GM23338 (cell line): Measurements from ENCODE around the gene DPYSL3. TPM values are rescaled to one million over a fixed set of nuclear protein-coding genes. Genes with fewer than 3 reads are reported as not detected.

Source experiments
- ATAC-seq: fragments of 200-7000 bp; cut with Tn5 transposase; 3 replicates; pipeline ENCODE4 v1.9.1; 2020
- DNase-seq: peaks from one replicate; pipeline ENCODE4 v3.0.0-alpha.2; 2015; ENCODE audit warnings: low spot score
- H2AFZ ChIP-seq: fragments of 200-600 bp; sonication (generic); 2 replicates; pipeline ENCODE4 v1.8.0; 2016; ENCODE audit warnings: antibody characterized with exemption, mild to moderate bottlenecking, moderate library complexity
- H3F3A ChIP-seq: fragments of 200-600 bp; sonication (generic); replicated peaks from 2 replicates; pipeline ENCODE4 v1.8.0; 2017; ENCODE audit warnings: antibody characterized with exemption, mixed run types, low read depth
- H3K27ac ChIP-seq: fragments of 200-600 bp; sonication (generic); 2 replicates; pipeline ENCODE4 v1.6.1; 2016; ENCODE audit warnings: low read depth
- H3K27me3 ChIP-seq: fragments of 200-600 bp; sonication (generic); 2 replicates; pipeline ENCODE4 v1.8.0; 2016; ENCODE audit warnings: mild to moderate bottlenecking, mixed run types, moderate library complexity; ENCODE audit not compliant: insufficient read depth
- H3K36me3 ChIP-seq: fragments of 200-600 bp; sonication (generic); 2 replicates; pipeline ENCODE4 v1.8.0; 2016; ENCODE audit warnings: mild to moderate bottlenecking; ENCODE audit not compliant: insufficient read depth
- H3K4me1 ChIP-seq: fragments of 200-600 bp; sonication (generic); 2 replicates; pipeline ENCODE4 v1.8.0; 2016; ENCODE audit warnings: mild to moderate bottlenecking, moderate library complexity; ENCODE audit not compliant: insufficient read depth
- H3K4me2 ChIP-seq: fragments of 200-600 bp; sonication (generic); 2 replicates; pipeline ENCODE4 v1.7.1; 2017; ENCODE audit warnings: mixed run types
- H3K4me3 ChIP-seq: fragments of 200-600 bp; sonication (generic); 2 replicates; pipeline ENCODE4 v1.6.1; 2016; ENCODE audit warnings: mixed run types
- H3K79me2 ChIP-seq: fragments of 200-600 bp; sonication (generic); replicated peaks from 2 replicates; pipeline ENCODE4 v1.8.0; 2017; ENCODE audit warnings: mild to moderate bottlenecking; ENCODE audit not compliant: insufficient read depth
- H3K9me2 ChIP-seq: fragments of 200-600 bp; sonication (generic); 2 replicates; pipeline ENCODE4 v1.8.0; 2017; ENCODE audit not compliant: insufficient read depth
- H4K20me1 ChIP-seq: fragments of 200-600 bp; sonication (generic); replicated peaks from 2 replicates; pipeline ENCODE4 v1.8.0; 2017; ENCODE audit warnings: mild to moderate bottlenecking; ENCODE audit not compliant: insufficient read depth
- H3K27ac Mint-ChIP-seq: 2 replicates; pipeline ENCODE4 v1.8.0; 2020; ENCODE audit warnings: inconsistent platforms, mild to moderate bottlenecking, moderate library complexity, mixed read lengths
- H3K27me3 Mint-ChIP-seq: 3 replicates; pipeline ENCODE4 v1.8.0; 2022; ENCODE audit warnings: low read depth, mild to moderate bottlenecking, moderate library complexity, mixed read lengths, inconsistent platforms; ENCODE audit not compliant: insufficient read depth, poor library complexity
- H3K36me3 Mint-ChIP-seq: 3 replicates; pipeline ENCODE4 v1.8.0; 2021; ENCODE audit warnings: low read depth, mild to moderate bottlenecking, inconsistent platforms, moderate library complexity, mixed read lengths
- H3K4me1 Mint-ChIP-seq: 3 replicates; pipeline ENCODE4 v1.8.0; 2020; ENCODE audit warnings: mild to moderate bottlenecking, inconsistent platforms, mixed read lengths
- H3K4me3 Mint-ChIP-seq: 3 replicates; pipeline ENCODE4 v1.8.0; 2021; ENCODE audit warnings: moderate library complexity, mild to moderate bottlenecking, inconsistent platforms, mixed read lengths
- H3K9me3 Mint-ChIP-seq: 3 replicates; pipeline ENCODE4 v1.8.0; 2020; ENCODE audit warnings: moderate library complexity, mild to moderate bottlenecking, inconsistent platforms, mixed read lengths
- CREB1 ChIP-seq: fragments of 250-450 bp; sonication (Bioruptor Pico); IDR thresholded peaks from 2 replicates; pipeline ENCODE4 v1.5.0; 2020; ENCODE audit warnings: low read depth, mild to moderate bottlenecking, moderate library complexity
- ETS1 ChIP-seq: IDR thresholded peaks from 2 replicates; pipeline ENCODE4 v1.6.1; 2016; ENCODE audit warnings: antibody characterized with exemption
- EZH2phosphoT487 ChIP-seq: fragments of 200-600 bp; sonication (generic); IDR thresholded peaks from one replicate; pipeline ENCODE4 v1.8.1; 2018; ENCODE audit warnings: antibody characterized with exemption; ENCODE audit not compliant: unreplicated experiment
- JUNB ChIP-seq: IDR thresholded peaks from one replicate; pipeline ENCODE4 v1.6.1; 2016; ENCODE audit warnings: antibody characterized with exemption; ENCODE audit not compliant: unreplicated experiment
- NANOG ChIP-seq: IDR thresholded peaks from 2 replicates; pipeline ENCODE4 v1.6.1; 2016; ENCODE audit warnings: antibody characterized with exemption, borderline replicate concordance
- STAT1 ChIP-seq: IDR thresholded peaks from one replicate; pipeline ENCODE4 v1.6.1; 2016; ENCODE audit warnings: antibody characterized with exemption; ENCODE audit not compliant: unreplicated experiment
- ZNF114 ChIP-seq: fragments of 250-450 bp; sonication (Bioruptor Pico); IDR thresholded peaks from 2 replicates; pipeline ENCODE4 v1.5.0; 2020; ENCODE audit warnings: mild to moderate bottlenecking, moderate library complexity
- ZNF331 ChIP-seq: fragments of 250-450 bp; sonication (Bioruptor Pico); IDR thresholded peaks from 2 replicates; pipeline ENCODE4 v1.5.0; 2020; ENCODE audit warnings: low read depth, mild to moderate bottlenecking, moderate library complexity
- ZNF462 ChIP-seq: fragments of 250-450 bp; sonication (Bioruptor Pico); IDR thresholded peaks from 2 replicates; pipeline ENCODE4 v1.5.0; 2020; ENCODE audit warnings: mild to moderate bottlenecking, moderate library complexity
- polyA plus RNA-seq: library from polyadenylated mRNA; unstranded; fragments of >200 nt; fragmentation: Nextera tagmentation; extraction: Ambion mirVana; gene quantifications from 2 replicates; pipeline ENCODE4 v1.2.1, GENCODE V29; 2016
- total RNA-seq: library from RNA; depleted of rRNA; stranded (reverse); fragments of >200 nt; shearing (Covaris generic); gene quantifications from 2 replicates; pipeline ENCODE4 v1.2.3, GENCODE V29; 2014

The DPYSL3 gene
- total and polyA plus RNA-seq, 2 experiments from 2014 or later, result 97.6 to 455 TPM

- DNase-seq, result no peak
- Mint-ChIP-seq H3K4me3 (no peak overlapping the region), H3K9me3 (no peaks in the 10 kb centered on the region), H3K4me1 (peaks cover 72% of the 10 kb centered on the region), H3K36me3 (peaks cover 58% of the 10 kb centered on the region), H3K27me3 (peaks cover 4% of the 10 kb centered on the region), H3K27ac (0 out of 2 replicates have a peak overlapping the region, but pooled peaks have one; percentile 7)
- no peaks in the 10 kb centered on the region for H3K9me2 ChIP-seq
- peak overlapping the region; percentile 43; the same call in 1 of the 2 replicates for H3K27ac ChIP-seq
- peaks cover 100% of the 10 kb centered on the region for H3K79me2 ChIP-seq
- no peak for ATAC-seq
- H4K20me1 ChIP-seq, result peaks cover 92% of the 10 kb centered on the region
- H2AFZ ChIP-seq, result no peak overlapping the region
- no peak overlapping the region for H3K4me3 ChIP-seq
- H3K4me1 ChIP-seq, result peaks cover 86% of the 10 kb centered on the region
- H3K36me3 ChIP-seq, result peaks cover 9% of the 10 kb centered on the region; the same call in 1 of the 2 replicates
- H3K27me3 ChIP-seq, result no peaks in the 10 kb centered on the region
- H3F3A ChIP-seq, result peaks cover 11% of the 10 kb centered on the region; the same call in 1 of the 2 replicates
- TF ChIP-seq ZNF462 (CRISPR knock-in tag), result no peak
- H3K4me2 ChIP-seq, result peak overlapping the region; percentile 57; the same call in 1 of the 2 replicates
These were observed 67.6 kb downstream of the DPYSL3 start for GRCh38 chr5:147442224-147442623.

- DNase-seq (no peak), ATAC-seq (no peak)
- Histone ChIP-seq H3K27ac (peak overlapping the region; percentile 43), H3K9me2 (no peaks in the 10 kb centered on the region), H3K4me3 (no peak overlapping the region), H3K36me3 (peaks cover 4% of the 10 kb centered on the region; the same call in 1 of the 2 replicates), H3K4me1 (peaks cover 89% of the 10 kb centered on the region), H3K27me3 (no peaks in the 10 kb centered on the region), H3K79me2 (peaks cover 100% of the 10 kb centered on the region), H2AFZ (no peak overlapping the region), H3K4me2 (0 out of 2 replicates have a peak overlapping the region, but pooled peaks have one; percentile 57), H3F3A (peaks cover 7% of the 10 kb centered on the region; the same call in 1 of the 2 replicates), H4K20me1 (peaks cover 94% of the 10 kb centered on the region)
- Mint-ChIP-seq H3K36me3 (peaks cover 48% of the 10 kb centered on the region), H3K27me3 (peaks cover 4% of the 10 kb centered on the region), H3K9me3 (no peaks in the 10 kb centered on the region), H3K4me1 (peaks cover 70% of the 10 kb centered on the region), H3K27ac (0 out of 2 replicates have a peak overlapping the region, but pooled peaks have one; percentile 8), H3K4me3 (no peak overlapping the region)
- no peak for TF ChIP-seq STAT1
- no peak for TF ChIP-seq JUNB
- TF ChIP-seq EZH2phosphoT487, result no peak
- TF ChIP-seq ETS1, result no peak
- no peak for TF ChIP-seq ZNF114 (CRISPR knock-in tag)
- no peak for TF ChIP-seq NANOG
- no peak for TF ChIP-seq CREB1
- no peak for TF ChIP-seq ZNF331 (CRISPR knock-in tag)
These were observed 68.6 kb downstream of the DPYSL3 start for GRCh38 chr5:147441191-147441695.
